Vagina (tissue), 2 donors: ENCODE measurements around the gene NPIPB6. TPM values are rescaled to one million over a fixed set of nuclear protein-coding genes. Genes with fewer than 3 reads are reported as not detected.

ENCODE experiments used
- DNase-seq, 2 donors: peaks; one replicate each; pipeline ENCODE4 v3.0.0-alpha.2; 2017; ENCODE audit errors: extremely low spot score in 2 of 2
- H3K27ac ChIP-seq: fragments of 200-600 bp; sonication (generic); one replicate; pipeline ENCODE4 v1.5.1; 2019
- H3K27me3 ChIP-seq: fragments of 200-600 bp; sonication (generic); one replicate; pipeline ENCODE4 v1.5.1; 2019
- H3K36me3 ChIP-seq, 2 donors: fragments of 200-600 bp; sonication (generic); one replicate each; pipeline ENCODE4 v1.5.1; 2017 to 2019
- H3K4me1 ChIP-seq: fragments of 200-600 bp; sonication (generic); one replicate; pipeline ENCODE4 v1.5.1; 2019
- H3K4me3 ChIP-seq, 2 donors: fragments of 200-600 bp; sonication (generic); 1 replicate in 1 of 2; 2 replicates in 1 of 2; pipeline ENCODE4 v1.5.1; 2016 to 2019
- H3K9me3 ChIP-seq: fragments of 200-600 bp; sonication (generic); one replicate; pipeline ENCODE4 v1.5.1; 2019
- CTCF ChIP-seq, 3 experiments: fragments of 450-650 bp in 2 of 3; fragments of 200-600 bp in 1 of 3; sonication (generic) in 1 of 3; IDR thresholded peaks; one replicate each; pipeline ENCODE4 v1.5.1; 2017 to 2019; ENCODE audit warnings: antibody characterized with exemption in 3 of 3, mild to moderate bottlenecking in 2 of 3, moderate library complexity in 2 of 3
- POLR2A ChIP-seq, 2 donors: fragments of 450-650 bp; IDR thresholded peaks; one replicate each; pipeline ENCODE4 v1.6.1; 2017; ENCODE audit warnings: antibody characterized with exemption in 2 of 2, mild to moderate bottlenecking in 2 of 2, moderate library complexity in 2 of 2
- POLR2AphosphoS5 ChIP-seq, 2 donors: sonication (generic); formaldehyde crosslinking; IDR thresholded peaks; one replicate each; pipeline ENCODE4 v1.9.0; 2017; ENCODE audit warnings: antibody characterized with exemption in 2 of 2, mild to moderate bottlenecking in 2 of 2, low read depth in 1 of 2; ENCODE audit not compliant: insufficient read depth in 1 of 2
- intact Hi-C: fragments of 100-400 bp; cut with DNase I; formaldehyde crosslinking; loops from one replicate; pipeline ENCODE4 v1.15.1; 2023
- total RNA-seq: library from RNA; depleted of rRNA; stranded (reverse); fragments of >200 nt; gene quantifications from one replicate; pipeline ENCODE4 v1.2.3, GENCODE V29; 2016

NPIPB6 gene
- total RNA-seq, 1 donor from 2014 or later, result 7.6 TPM

GRCh38 chr16:28311913-28312312 is 51.4 kb downstream of the NPIPB6 start:
- no peaks in the 10 kb centered on the region for H3K9me3 ChIP-seq
- no peak for TF ChIP-seq POLR2AphosphoS5 (IDR thresholded peaks at IDR 0.05; ENCODE audit: insufficient read depth in 1 of 2, low read depth in 1 of 2)
- no peak for TF ChIP-seq POLR2A (IDR thresholded peaks at IDR 0.05)
- no peak for TF ChIP-seq CTCF (IDR thresholded peaks at IDR 0.05)
- H3K4me1 ChIP-seq, result no peaks in the 10 kb centered on the region
- no peak for DNase-seq
- no peak overlapping the region for H3K4me3 ChIP-seq
- H3K27ac ChIP-seq, result no peak overlapping the region
- intact Hi-C loops, result no loop called here
- no peaks in the 10 kb centered on the region for H3K27me3 ChIP-seq
- H3K36me3 ChIP-seq, result no peaks in the 10 kb centered on the region

- Histone ChIP-seq H3K36me3 (no peaks in the 10 kb centered on the region), H3K4me1 (no peaks in the 10 kb centered on the region), H3K4me3 (no peak overlapping the region), H3K9me3 (no peaks in the 10 kb centered on the region), H3K27ac (no peak overlapping the region), H3K27me3 (no peaks in the 10 kb centered on the region)
- intact Hi-C loops, result no loop called here
- TF ChIP-seq CTCF (IDR thresholded peaks at IDR 0.05) (no peak), POLR2AphosphoS5 (IDR thresholded peaks at IDR 0.05; ENCODE audit: insufficient read depth in 1 of 2, low read depth in 1 of 2) (no peak), POLR2A (IDR thresholded peaks at IDR 0.05) (no peak)
- DNase-seq, result no peak
Measured at GRCh38 chr16:28311413-28311812, 51.9 kb downstream of the NPIPB6 start.

- no peaks in the 10 kb centered on the region for H3K36me3 ChIP-seq
- no peak for TF ChIP-seq POLR2A (IDR thresholded peaks at IDR 0.05)
- TF ChIP-seq POLR2AphosphoS5 (IDR thresholded peaks at IDR 0.05; ENCODE audit: insufficient read depth in 1 of 2, low read depth in 1 of 2), result no peak
- no peak for TF ChIP-seq CTCF (IDR thresholded peaks at IDR 0.05)
- no peaks in the 10 kb centered on the region for H3K4me1 ChIP-seq
- no peaks in the 10 kb centered on the region for H3K9me3 ChIP-seq
- intact Hi-C loops, result no loop called here
- no peak for DNase-seq
- no peak overlapping the region for H3K27ac ChIP-seq
- no peak overlapping the region for H3K4me3 ChIP-seq
- no peaks in the 10 kb centered on the region for H3K27me3 ChIP-seq
Measured at GRCh38 chr16:28310796-28311195, 52.5 kb downstream of the NPIPB6 start.

GRCh38 chr16:28309811-28310311 is 53.4 kb downstream of the NPIPB6 start:
- intact Hi-C loops, result no loop called here
- H3K27ac ChIP-seq, result no peak overlapping the region

More at GRCh38 chr16:28309811-28310311, 53.4 kb downstream of the NPIPB6 start:
- Histone ChIP-seq H3K4me1 (no peaks in the 10 kb centered on the region), H3K4me3 (no peak overlapping the region), H3K9me3 (no peaks in the 10 kb centered on the region), H3K36me3 (no peaks in the 10 kb centered on the region), H3K27me3 (no peaks in the 10 kb centered on the region)
- no peak for DNase-seq
- TF ChIP-seq POLR2A (IDR thresholded peaks at IDR 0.05) (no peak), POLR2AphosphoS5 (IDR thresholded peaks at IDR 0.05; ENCODE audit: insufficient read depth in 1 of 2, low read depth in 1 of 2) (no peak), CTCF (IDR thresholded peaks at IDR 0.05) (no peak)
